ENCODE measurements around the gene OARD1.
"Not testable (repeated sequence)": the region's sequence is repeated elsewhere in the genome, so short reads cannot be mapped to it uniquely, and the experiment has no call there.

The OARD1 gene

GRCh38 chr6:41027799-41028560 is 44.2 kb downstream of the OARD1 start:
- DNase-seq (ENCODE audit: low read depth), result peak; percentile 54
- H3K4me3 ChIP-seq (ENCODE audit: low read length), result peak overlapping the region; percentile 56
- TF ChIP-seq CTCF (conservative IDR thresholded peaks at IDR 0.05; ENCODE audit: low read length), result peak; percentile 65

- H3K4me3 ChIP-seq (ENCODE audit: low read length), result peak overlapping the region; percentile 15
- no peak for TF ChIP-seq CTCF (conservative IDR thresholded peaks at IDR 0.05; ENCODE audit: low read length)
- no peak for DNase-seq (ENCODE audit: low read depth)
Observed at GRCh38 chr6:41027241-41027640, 44.9 kb downstream of the OARD1 start.

- DNase-seq (ENCODE audit: low read depth), result no peak
- H3K4me3 ChIP-seq (ENCODE audit: low read length), result no peak overlapping the region
- no peak for TF ChIP-seq CTCF (conservative IDR thresholded peaks at IDR 0.05; ENCODE audit: low read length)
Observed at GRCh38 chr6:41025966-41026530, 46.1 kb downstream of the OARD1 start.

- no peak overlapping the region for H3K4me3 ChIP-seq (ENCODE audit: low read length)
- TF ChIP-seq CTCF (conservative IDR thresholded peaks at IDR 0.05; ENCODE audit: low read length), result no peak
- DNase-seq (ENCODE audit: low read depth), result no peak
Observed at GRCh38 chr6:41023114-41023513, 49.0 kb downstream of the OARD1 start.

GRCh38 chr6:41022294-41022693 is 49.9 kb downstream of the OARD1 start:
- H3K4me3 ChIP-seq (ENCODE audit: low read length), result no peak overlapping the region
- no peak for DNase-seq (ENCODE audit: low read depth)
- TF ChIP-seq CTCF (conservative IDR thresholded peaks at IDR 0.05; ENCODE audit: low read length), result no peak

GRCh38 chr6:41021832-41022231 is 50.3 kb downstream of the OARD1 start:
- peak; percentile 65 for TF ChIP-seq CTCF (conservative IDR thresholded peaks at IDR 0.05; ENCODE audit: low read length)
- DNase-seq (ENCODE audit: low read depth), result peak; percentile 82
- H3K4me3 ChIP-seq (ENCODE audit: low read length), result no peak overlapping the region

- no peak for TF ChIP-seq CTCF (conservative IDR thresholded peaks at IDR 0.05; ENCODE audit: low read length)
- DNase-seq (ENCODE audit: low read depth), result no peak
- no peak overlapping the region for H3K4me3 ChIP-seq (ENCODE audit: low read length)
Observed at GRCh38 chr6:41017663-41018062, 54.5 kb downstream of the OARD1 start.

GRCh38 chr6:41015860-41016259 is 56.3 kb downstream of the OARD1 start:
- H3K4me3 ChIP-seq (ENCODE audit: low read length); DNase-seq (ENCODE audit: low read depth): not testable (repeated sequence)
